Measurements from ENCODE around the gene SLC37A3. TPM values are rescaled to one million over a fixed set of nuclear protein-coding genes. Genes with fewer than 3 reads are reported as not detected.
A peak's percentile ranks its signal among the peaks of the same experiment; 100 is the strongest.

SLC37A3 gene
- total and polyA plus RNA-seq, 8 donors = 36.2 to 58.5 (median 51.2) TPM

DNA sequence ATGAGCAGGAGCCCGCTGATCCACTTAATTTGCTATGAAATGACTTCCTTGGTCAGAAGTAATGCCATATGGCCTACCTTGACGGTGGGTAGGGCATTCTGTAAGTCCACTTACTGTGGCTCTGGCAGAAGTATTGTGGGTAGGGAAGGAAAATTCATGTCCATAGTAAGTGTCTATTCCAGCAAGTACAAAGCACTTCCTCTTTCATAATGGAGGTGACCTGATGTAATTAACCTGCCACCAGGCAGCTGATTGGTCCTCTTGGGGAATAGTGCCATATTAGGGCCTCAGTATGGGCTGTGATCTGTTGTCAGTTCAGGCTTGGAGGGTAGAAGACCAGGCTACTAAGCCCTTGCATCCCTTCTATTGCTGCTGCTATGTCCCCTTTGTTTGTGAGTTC lies 103.9 kb downstream of the SLC37A3 start:
- intact Hi-C loops (cut with DNase I) = no loop called here
- no peak overlapping the region for H3K27ac ChIP-seq
- H3K27me3 ChIP-seq = no peaks in the 10 kb centered on the region
- no peaks in the 10 kb centered on the region for H3K9me3 ChIP-seq
- ATAC-seq (no peak), DNase-seq (no peak)
- TF ChIP-seq, protein P1, sequence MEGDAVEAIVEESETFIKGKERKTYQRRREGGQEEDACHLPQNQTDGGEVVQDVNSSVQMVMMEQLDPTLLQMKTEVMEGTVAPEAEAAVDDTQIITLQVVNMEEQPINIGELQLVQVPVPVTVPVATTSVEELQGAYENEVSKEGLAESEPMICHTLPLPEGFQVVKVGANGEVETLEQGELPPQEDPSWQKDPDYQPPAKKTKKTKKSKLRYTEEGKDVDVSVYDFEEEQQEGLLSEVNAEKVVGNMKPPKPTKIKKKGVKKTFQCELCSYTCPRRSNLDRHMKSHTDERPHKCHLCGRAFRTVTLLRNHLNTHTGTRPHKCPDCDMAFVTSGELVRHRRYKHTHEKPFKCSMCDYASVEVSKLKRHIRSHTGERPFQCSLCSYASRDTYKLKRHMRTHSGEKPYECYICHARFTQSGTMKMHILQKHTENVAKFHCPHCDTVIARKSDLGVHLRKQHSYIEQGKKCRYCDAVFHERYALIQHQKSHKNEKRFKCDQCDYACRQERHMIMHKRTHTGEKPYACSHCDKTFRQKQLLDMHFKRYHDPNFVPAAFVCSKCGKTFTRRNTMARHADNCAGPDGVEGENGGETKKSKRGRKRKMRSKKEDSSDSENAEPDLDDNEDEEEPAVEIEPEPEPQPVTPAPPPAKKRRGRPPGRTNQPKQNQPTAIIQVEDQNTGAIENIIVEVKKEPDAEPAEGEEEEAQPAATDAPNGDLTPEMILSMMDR (IDR thresholded peaks at IDR 0.05) = no peak
- H3K36me3 ChIP-seq = no peaks in the 10 kb centered on the region
- H3K4me1 ChIP-seq = no peaks in the 10 kb centered on the region
- no peak overlapping the region for H3K4me3 ChIP-seq

DNA sequence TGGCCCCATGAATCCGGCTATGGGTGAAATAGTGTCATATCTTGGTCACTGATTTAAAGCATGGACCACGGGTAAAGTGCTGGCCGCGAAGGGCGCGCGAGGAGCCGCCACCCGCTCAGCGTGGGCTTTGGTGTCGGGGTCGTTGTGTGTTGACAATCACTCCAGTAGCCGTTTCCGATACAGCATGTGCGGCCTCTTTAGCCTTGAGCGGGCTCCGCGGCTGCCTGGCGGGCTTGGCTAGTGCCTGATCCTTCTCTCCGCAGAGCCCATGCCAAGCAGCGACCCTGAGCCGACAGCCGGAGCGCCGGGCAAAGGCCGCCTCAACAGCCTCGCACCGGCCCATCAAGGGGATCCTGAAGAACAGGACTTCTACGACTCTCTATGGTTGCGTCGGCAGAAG lies 105.9 kb downstream of the SLC37A3 start:
- TF ChIP-seq, protein P1 (IDR thresholded peaks at IDR 0.05) = no peak
- Histone ChIP-seq H3K9me3 (no peaks in the 10 kb centered on the region), H3K4me1 (no peaks in the 10 kb centered on the region), H3K27me3 (no peaks in the 10 kb centered on the region), H3K4me3 (no peak overlapping the region), H3K27ac (no peak overlapping the region), H3K36me3 (no peaks in the 10 kb centered on the region)
- intact Hi-C loops (cut with DNase I) = no loop called here
- DNase-seq = peak in 1 of 4 donors; percentile 67
- ATAC-seq = no peak

DNA sequence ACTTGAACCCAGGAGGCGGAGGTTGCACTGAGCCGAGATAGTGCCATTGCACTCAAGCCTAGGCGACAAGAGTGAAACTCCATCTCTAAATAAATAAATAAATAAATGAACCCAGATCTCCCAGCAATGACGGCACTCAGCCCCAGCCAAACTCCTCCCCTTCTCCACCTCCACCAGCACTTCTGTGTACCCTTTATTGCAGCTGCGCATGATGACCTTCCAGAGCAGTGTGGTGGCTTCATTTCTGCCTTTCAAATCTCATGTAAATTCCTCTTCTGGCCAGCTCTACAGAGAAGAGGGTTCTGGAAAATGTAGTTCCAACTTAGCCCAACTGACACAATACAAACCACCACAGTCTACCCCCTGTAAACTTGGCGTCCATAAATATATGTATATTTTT lies 108.5 kb downstream of the SLC37A3 start:
- H3K27me3 ChIP-seq = no peaks in the 10 kb centered on the region
- H3K4me3 ChIP-seq = no peak overlapping the region
- no peak for ATAC-seq
- H3K36me3 ChIP-seq = no peaks in the 10 kb centered on the region
- no peaks in the 10 kb centered on the region for H3K4me1 ChIP-seq
- intact Hi-C loops (cut with DNase I) = no loop called here
- no peak for DNase-seq
- no peak overlapping the region for H3K27ac ChIP-seq
- no peaks in the 10 kb centered on the region for H3K9me3 ChIP-seq
- TF ChIP-seq, protein P1 (IDR thresholded peaks at IDR 0.05) = no peak

DNA sequence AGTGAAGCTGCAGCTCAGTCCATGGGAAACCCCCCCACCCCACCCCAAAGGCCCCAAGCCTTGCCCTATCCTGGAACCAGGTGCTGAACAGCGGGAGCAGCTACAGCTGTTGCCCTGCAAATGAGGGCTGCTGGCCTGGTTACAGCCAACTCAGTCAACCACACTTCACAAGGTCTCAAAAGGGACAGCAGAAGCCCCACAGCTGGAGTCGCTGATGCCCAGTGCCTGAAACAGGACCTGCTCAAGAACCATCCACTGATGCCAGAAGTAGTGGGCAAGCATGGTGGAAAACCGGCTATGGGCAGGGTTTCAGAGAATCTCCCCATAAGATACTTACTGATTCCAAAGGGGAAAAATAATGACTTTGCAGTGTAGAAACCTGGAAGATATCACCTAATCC lies 110.3 kb downstream of the SLC37A3 start:
- intact Hi-C loops (cut with DNase I) = no loop called here
- no peak overlapping the region for H3K4me3 ChIP-seq
- H3K9me3 ChIP-seq = no peaks in the 10 kb centered on the region
- H3K27me3 ChIP-seq = no peaks in the 10 kb centered on the region
- DNase-seq (no peak), ATAC-seq (no peak)
- TF ChIP-seq, protein P1 (IDR thresholded peaks at IDR 0.05) = no peak
- no peaks in the 10 kb centered on the region for H3K4me1 ChIP-seq
- no peak overlapping the region for H3K27ac ChIP-seq
- no peaks in the 10 kb centered on the region for H3K36me3 ChIP-seq

- H3K36me3 ChIP-seq = no peaks in the 10 kb centered on the region
- no peaks in the 10 kb centered on the region for H3K27me3 ChIP-seq
- H3K4me1 ChIP-seq = no peaks in the 10 kb centered on the region
- ATAC-seq (no peak), DNase-seq (no peak)
- intact Hi-C loops (cut with DNase I) = no loop called here
- no peaks in the 10 kb centered on the region for H3K9me3 ChIP-seq
- TF ChIP-seq, protein P1 (IDR thresholded peaks at IDR 0.05) = no peak
- no peak overlapping the region for H3K27ac ChIP-seq
- no peak overlapping the region for H3K4me3 ChIP-seq
Measured at GRCh38 chr7:140285938-140286337, 112.4 kb downstream of the SLC37A3 start.
